Measurements from ENCODE around the gene SCGN.

GRCh38 chr6:25635886-25636317 lies 16.1 kb upstream of the SCGN start:
- TF ChIP-seq CTCF (IDR thresholded peaks at IDR 0.05) (no peak), POLR2A (IDR thresholded peaks at IDR 0.05) (no peak)
